ENCODE measurements around the gene METTL16.
"Not testable (repeated sequence)": the region's sequence is repeated elsewhere in the genome, so short reads cannot be mapped to it uniquely, and the experiment has no call there.

The METTL16 gene, protein sequence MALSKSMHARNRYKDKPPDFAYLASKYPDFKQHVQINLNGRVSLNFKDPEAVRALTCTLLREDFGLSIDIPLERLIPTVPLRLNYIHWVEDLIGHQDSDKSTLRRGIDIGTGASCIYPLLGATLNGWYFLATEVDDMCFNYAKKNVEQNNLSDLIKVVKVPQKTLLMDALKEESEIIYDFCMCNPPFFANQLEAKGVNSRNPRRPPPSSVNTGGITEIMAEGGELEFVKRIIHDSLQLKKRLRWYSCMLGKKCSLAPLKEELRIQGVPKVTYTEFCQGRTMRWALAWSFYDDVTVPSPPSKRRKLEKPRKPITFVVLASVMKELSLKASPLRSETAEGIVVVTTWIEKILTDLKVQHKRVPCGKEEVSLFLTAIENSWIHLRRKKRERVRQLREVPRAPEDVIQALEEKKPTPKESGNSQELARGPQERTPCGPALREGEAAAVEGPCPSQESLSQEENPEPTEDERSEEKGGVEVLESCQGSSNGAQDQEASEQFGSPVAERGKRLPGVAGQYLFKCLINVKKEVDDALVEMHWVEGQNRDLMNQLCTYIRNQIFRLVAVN

DNA sequence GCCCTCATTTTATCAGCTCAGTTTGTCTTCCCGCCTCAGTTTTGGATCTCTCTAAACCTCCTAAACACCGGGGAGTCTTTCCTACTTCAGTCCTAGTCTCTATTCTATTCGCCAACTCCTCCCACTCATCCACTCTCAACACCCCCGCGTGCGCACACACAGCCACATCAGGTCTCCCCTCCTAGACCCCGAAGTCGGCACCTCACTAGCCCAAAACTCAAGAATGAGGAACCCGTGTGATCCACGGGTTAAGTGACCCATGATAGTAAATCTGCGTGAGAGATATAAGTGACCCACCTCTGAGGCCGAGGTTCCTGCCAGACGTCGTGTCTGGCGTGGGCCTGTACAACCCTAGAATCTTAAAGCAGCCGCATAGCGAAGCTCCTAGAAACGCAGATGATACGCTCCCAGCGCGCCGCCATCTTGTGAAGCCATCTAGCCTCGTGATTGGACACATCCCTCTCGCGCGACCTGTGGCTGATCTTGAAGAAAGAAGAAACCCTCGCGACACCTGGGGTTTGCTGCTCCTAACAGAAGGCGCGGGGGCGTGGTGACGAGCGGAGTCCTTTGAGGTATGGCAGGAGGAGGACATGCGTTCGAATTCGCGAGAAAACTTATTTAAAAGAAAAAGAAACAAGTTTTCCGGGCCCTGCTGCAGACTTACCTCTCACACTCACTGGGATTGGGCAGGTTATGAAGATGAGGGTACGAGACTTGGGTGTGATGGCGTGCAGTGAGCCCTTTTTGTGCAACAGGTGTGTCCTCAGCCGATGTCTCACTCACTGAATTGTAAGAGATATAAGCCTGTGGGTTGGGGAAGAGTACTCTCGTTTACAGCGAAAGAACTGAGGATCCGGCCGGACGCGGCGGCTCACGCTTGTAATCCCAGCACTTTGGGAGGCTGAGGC is at the start of gene METTL16:
Gene METTL16, minus strand, starts transcription at position 427 of the 908 bp plus-strand sequence. CDS start 9,557 bp downstream, outside the sequence.
- peak; percentile 90 to 92 (median 91) for DNase-seq (ENCODE audit: low read depth in 3 of 3, low spot score in 1 of 3)

- no peak for DNase-seq (ENCODE audit: low read depth in 3 of 3, low spot score in 1 of 3)
Measured at GRCh38 chr17:2560658-2561057, 49.0 kb upstream of the METTL16 start.

GRCh38 chr17:2551928-2552327 is 40.2 kb upstream of the METTL16 start:
- DNase-seq (ENCODE audit: low read depth in 3 of 3, low spot score in 1 of 3), result no peak

GRCh38 chr17:2551493-2551892 is 39.8 kb upstream of the METTL16 start:
- no peak for DNase-seq (ENCODE audit: low read depth in 3 of 3, low spot score in 1 of 3)

- DNase-seq (ENCODE audit: low read depth in 3 of 3, low spot score in 1 of 3), result no peak
Measured at GRCh38 chr17:2549392-2550211, 37.9 kb upstream of the METTL16 start.

- not testable (repeated sequence) for DNase-seq (ENCODE audit: low read depth in 3 of 3, low spot score in 1 of 3)
Measured at GRCh38 chr17:2548026-2548425, 36.3 kb upstream of the METTL16 start.

GRCh38 chr17:2547176-2547575 is 35.5 kb upstream of the METTL16 start:
- no peak for DNase-seq (ENCODE audit: low read depth in 3 of 3, low spot score in 1 of 3)

- no peak for DNase-seq (ENCODE audit: low read depth in 3 of 3, low spot score in 1 of 3)
Measured at GRCh38 chr17:2545393-2545792, 33.7 kb upstream of the METTL16 start.

DNA sequence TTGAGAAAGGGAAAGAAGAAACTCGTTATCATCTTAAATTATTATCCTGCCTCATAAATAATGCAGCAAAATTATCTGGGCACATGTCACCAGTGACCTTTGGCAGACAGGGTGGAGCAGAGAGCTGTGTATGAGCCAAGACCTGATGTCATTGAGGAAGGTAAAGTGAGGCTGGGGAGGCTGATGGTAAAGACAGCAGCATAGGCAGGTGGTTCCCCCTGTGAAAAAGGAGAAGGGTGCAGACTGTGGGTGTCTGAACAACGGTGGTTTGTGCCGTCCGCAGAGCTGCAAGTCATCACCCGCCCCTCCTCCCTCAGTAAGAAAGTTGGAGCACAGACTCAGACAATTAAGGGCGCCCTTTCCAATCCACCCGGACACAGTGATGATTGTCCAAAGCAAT is 30.8 kb upstream of the METTL16 start:
- DNase-seq (ENCODE audit: low read depth in 3 of 3, low spot score in 1 of 3), result no peak

DNA sequence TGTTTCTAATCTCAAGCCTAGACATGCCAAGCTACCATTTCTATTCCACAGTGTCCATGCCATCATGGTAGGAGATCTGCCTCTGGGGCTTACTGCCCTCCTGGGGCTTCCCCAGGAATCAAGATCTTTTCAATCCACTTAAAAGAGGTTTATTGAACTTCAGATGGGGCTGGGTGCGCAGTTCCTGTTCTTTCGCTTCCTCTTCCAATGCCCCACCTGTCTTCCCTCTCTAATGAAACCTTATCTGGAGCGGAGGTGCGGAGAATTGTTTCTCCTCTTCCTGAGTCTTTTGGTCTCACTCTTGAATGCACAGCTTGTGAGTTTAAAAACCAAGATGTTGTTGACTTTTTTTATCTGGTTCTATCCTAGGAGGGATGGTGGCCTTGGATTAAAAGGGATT is 30.4 kb upstream of the METTL16 start:
- no peak for DNase-seq (ENCODE audit: low read depth in 3 of 3, low spot score in 1 of 3)

DNA sequence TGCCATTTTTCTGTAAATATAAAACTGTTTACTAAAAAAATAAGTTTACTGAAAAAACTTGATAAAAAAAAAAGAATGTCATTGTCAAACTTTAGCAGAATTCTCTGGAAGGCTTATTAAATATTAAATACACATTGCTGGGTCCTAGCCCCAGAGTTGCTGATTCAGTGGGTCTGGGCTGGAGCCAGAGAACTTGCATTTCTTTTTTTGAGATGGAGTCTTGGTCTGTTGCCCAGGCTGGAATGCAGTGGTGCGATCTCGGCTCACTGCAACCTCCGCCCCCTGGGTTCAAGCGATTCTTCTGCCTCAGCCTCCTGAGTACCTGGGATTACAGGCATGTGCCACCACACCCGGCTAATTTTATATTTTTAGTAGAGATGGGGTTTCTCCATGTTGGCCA is 25.9 kb upstream of the METTL16 start:
- not testable (repeated sequence) for DNase-seq (ENCODE audit: low read depth in 3 of 3, low spot score in 1 of 3)

GRCh38 chr17:2532146-2532720 is 20.5 kb upstream of the METTL16 start:
- DNase-seq (ENCODE audit: low read depth in 3 of 3, low spot score in 1 of 3), result no peak

DNA sequence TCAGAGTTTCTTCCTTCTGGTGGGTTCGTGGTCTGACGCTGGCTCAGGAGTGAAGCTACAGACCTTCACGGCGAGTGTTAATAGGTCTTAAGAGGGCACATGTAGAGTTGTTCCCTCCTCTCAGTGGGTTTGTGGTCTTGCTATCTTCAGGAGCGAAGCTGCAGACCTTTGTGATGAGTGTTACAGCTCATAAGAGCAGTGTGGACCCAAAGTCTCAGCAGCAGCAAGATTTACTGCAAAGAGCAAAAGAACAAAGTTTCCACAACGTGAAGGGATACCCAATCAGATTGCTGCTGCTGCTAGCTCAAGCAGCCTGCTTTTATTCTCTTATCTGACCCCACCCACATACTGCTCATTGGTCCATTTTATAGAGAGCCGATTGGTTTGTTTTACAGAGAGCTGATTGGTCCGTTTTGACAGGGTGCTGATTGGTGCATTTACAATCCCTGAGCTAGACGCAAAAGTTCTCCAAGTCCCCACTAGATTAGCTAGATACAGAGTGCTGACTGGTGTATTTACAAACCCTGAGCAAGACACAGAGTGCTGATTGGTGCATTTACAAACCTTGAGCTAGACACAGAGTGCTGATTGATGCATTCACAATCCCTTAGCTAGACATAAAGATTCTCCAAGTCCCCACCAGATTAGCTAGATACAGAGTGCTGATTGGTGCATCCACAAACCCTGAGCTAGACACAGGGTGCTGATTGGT is 19.7 kb upstream of the METTL16 start:
- not testable (repeated sequence) for DNase-seq (ENCODE audit: low read depth in 3 of 3, low spot score in 1 of 3)

GRCh38 chr17:2521775-2522410 is 10.2 kb upstream of the METTL16 start:
- not testable (repeated sequence) for DNase-seq (ENCODE audit: low read depth in 3 of 3, low spot score in 1 of 3)

DNA sequence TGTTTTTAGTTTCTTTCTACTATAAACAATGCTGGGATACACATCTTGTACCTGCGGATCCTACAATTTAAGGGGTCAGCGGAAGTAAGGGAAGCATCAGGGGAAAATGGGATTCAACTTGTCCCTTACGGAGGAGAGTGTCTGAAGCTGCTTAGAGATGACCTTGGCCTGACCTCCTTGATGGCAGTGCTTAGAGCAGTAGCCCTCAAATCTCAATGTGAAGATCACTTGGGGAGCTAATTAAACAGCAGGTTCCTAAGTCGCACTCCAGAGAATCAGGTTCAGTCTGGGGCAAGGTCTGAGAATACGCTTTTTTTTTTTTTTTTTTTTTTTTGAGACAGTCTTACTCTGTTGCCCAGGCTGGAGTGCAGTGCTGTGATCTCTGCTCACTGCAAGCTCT is 9.6 kb upstream of the METTL16 start:
- no peak for DNase-seq (ENCODE audit: low read depth in 3 of 3, low spot score in 1 of 3)

DNA sequence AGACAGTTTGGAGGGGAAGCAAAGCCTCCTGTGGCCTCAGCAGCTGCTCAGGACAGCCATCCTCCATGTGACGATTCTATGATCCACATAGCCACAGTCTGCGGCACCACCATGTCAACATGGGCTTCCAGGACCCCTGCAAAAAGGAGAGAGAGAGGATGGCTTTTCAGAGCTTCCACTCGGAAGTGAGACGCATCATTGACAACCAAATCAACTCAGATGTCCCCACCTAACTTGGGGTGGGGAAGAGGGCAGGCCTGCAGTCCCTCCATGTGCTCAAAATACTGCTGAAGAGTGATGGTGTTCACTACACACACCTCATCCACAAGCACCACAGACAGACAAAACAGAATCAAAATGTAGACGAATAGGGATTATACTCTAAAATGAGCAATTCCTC is 5.9 kb upstream of the METTL16 start:
- no peak for DNase-seq (ENCODE audit: low read depth in 3 of 3, low spot score in 1 of 3)

GRCh38 chr17:2511138-2511461 is 588 bp downstream of the METTL16 start:
- no peak for DNase-seq (ENCODE audit: low read depth in 3 of 3, low spot score in 1 of 3)

DNA sequence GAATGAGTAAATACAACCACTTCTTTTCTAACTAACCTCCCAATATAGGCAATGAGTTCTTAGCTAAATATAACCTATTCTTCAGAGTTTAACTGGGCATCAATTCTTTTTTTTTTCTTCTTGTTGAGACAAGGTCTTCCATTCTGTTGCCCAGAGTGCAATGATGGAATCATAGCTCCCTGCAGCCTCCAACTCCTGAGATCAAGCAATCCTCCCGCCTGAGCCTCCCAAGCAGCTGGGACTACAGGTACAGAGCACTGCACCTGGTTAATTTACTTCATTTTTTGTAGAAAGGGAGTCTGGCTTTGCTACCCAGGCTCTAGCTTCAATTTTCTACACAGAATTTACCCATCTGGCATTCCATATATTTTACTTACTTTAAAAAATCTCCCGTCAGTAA is 1.1 kb downstream of the METTL16 start:
- DNase-seq (ENCODE audit: low read depth in 3 of 3, low spot score in 1 of 3), result no peak

GRCh38 chr17:2508035-2508434 is 3.7 kb downstream of the METTL16 start:
- no peak for DNase-seq (ENCODE audit: low read depth in 3 of 3, low spot score in 1 of 3)

DNA sequence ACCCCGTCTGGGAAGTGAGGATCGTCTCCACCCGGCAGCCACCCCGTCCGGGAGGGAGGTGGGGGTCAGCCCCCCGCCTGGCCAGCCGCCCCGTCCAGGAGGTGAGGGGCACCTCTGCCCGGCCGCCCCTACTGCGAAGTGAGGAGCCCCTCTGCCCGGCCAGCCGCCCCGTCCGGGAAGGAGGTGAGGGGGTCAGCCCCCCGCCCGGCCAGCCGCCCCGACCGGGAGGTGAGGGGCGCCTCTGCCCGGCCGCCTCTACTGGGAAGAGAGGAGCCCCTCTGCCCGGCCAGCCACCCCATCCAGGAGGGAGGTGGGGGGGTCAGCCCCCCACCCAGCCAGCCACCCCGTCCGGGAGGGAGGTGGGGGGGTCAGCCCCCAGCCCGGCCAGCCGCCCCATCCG is 4.7 kb downstream of the METTL16 start:
- not testable (repeated sequence) for DNase-seq (ENCODE audit: low read depth in 3 of 3, low spot score in 1 of 3)

Data from stimulated activated CD4-positive, alpha-beta T cell treated with anti-CD3 and anti-CD28 coated beads, TNF-alpha, amount 100 ng/mL, for 1 hour (primary cell).